Measurements from ENCODE around the gene WWC2.

DNA sequence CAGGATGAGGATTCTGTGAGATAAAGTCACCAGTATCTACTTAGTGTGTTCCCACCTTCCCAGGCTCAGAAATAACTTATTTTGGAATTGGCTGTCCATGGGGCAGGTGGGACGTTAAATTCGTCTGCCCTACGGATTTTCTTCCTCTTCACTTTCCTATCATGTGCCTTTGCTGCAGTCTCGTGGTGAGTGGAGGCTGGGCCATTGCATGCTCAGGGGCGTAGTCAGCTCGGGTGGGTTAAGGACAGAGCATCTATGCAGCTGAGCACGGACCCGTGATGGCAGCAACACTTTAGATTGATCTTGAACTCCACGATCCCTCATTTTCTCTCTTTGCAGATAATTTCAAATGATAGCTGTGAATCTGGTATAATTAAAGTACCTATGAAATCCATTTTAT lies 169.5 kb downstream of the WWC2 start:
- TF ChIP-seq, protein P1, sequence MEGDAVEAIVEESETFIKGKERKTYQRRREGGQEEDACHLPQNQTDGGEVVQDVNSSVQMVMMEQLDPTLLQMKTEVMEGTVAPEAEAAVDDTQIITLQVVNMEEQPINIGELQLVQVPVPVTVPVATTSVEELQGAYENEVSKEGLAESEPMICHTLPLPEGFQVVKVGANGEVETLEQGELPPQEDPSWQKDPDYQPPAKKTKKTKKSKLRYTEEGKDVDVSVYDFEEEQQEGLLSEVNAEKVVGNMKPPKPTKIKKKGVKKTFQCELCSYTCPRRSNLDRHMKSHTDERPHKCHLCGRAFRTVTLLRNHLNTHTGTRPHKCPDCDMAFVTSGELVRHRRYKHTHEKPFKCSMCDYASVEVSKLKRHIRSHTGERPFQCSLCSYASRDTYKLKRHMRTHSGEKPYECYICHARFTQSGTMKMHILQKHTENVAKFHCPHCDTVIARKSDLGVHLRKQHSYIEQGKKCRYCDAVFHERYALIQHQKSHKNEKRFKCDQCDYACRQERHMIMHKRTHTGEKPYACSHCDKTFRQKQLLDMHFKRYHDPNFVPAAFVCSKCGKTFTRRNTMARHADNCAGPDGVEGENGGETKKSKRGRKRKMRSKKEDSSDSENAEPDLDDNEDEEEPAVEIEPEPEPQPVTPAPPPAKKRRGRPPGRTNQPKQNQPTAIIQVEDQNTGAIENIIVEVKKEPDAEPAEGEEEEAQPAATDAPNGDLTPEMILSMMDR (IDR thresholded peaks at IDR 0.05): no peak
- TF ChIP-seq EZH2phosphoT487 (IDR thresholded peaks at IDR 0.05) (no peak), EZH2 (IDR thresholded peaks at IDR 0.05) (no peak)
